Mesendoderm (in vitro differentiated cells): ENCODE measurements around the gene VWF.

ENCODE experiments used
- DNase-seq: peaks from one replicate; pipeline ENCODE4 v3.0.0; 2013
- H2AK5ac ChIP-seq: 2 replicates; pipeline ENCODE4 v1.6.1; 2013; ENCODE audit warnings: low read length, inconsistent platforms
- H2BK120ac ChIP-seq: 2 replicates; pipeline ENCODE4 v1.6.1; 2013; ENCODE audit warnings: low read depth, mild to moderate bottlenecking, low read length, moderate library complexity, mixed read lengths
- H2BK15ac ChIP-seq: replicated peaks from 2 replicates; pipeline ENCODE4 v1.6.1; 2013; ENCODE audit warnings: low read depth, mild to moderate bottlenecking, moderate library complexity
- H2BK5ac ChIP-seq: 2 replicates; pipeline ENCODE4 v1.6.1; 2013; ENCODE audit warnings: low read length, inconsistent platforms
- H3K18ac ChIP-seq: 2 replicates; pipeline ENCODE4 v1.6.1; 2013; ENCODE audit warnings: mild to moderate bottlenecking, low read length, mixed read lengths
- H3K23ac ChIP-seq: one replicate; pipeline ENCODE4 v1.6.1; 2013; ENCODE audit warnings: low read length
- H3K27ac ChIP-seq: 2 replicates; pipeline ENCODE4 v1.5.1; 2013; ENCODE audit warnings: low read depth, mild to moderate bottlenecking, inconsistent platforms, low read length, moderate library complexity
- H3K27me3 ChIP-seq: 2 replicates; pipeline ENCODE4 v1.6.1; 2013; ENCODE audit warnings: low read length, control low read depth, mild to moderate bottlenecking, inconsistent platforms; ENCODE audit not compliant: insufficient read depth, poor library complexity
- H3K36me3 ChIP-seq: 2 replicates; pipeline ENCODE4 v1.6.1; 2013; ENCODE audit warnings: low read length, inconsistent platforms; ENCODE audit not compliant: control insufficient read depth, insufficient read depth
- H3K4ac ChIP-seq: one replicate; pipeline ENCODE4 v1.6.1; 2013; ENCODE audit warnings: low read depth, mild to moderate bottlenecking, low read length, moderate library complexity
- H3K4me1 ChIP-seq: 2 replicates; pipeline ENCODE4 v1.6.1; 2013; ENCODE audit warnings: low read depth, low read length, inconsistent platforms; ENCODE audit not compliant: control insufficient read depth
- H3K4me2 ChIP-seq: 2 replicates; pipeline ENCODE4 v1.6.1; 2013; ENCODE audit warnings: low read length
- H3K4me3 ChIP-seq: 2 replicates; pipeline ENCODE4 v1.5.1; 2013; ENCODE audit warnings: mild to moderate bottlenecking, low read length
- H3K56ac ChIP-seq: one replicate; pipeline ENCODE4 v1.6.1; 2013; ENCODE audit warnings: low read length
- H3K79me1 ChIP-seq: 2 replicates; pipeline ENCODE4 v1.6.1; 2013; ENCODE audit warnings: low read length, inconsistent platforms
- H3K79me2 ChIP-seq: 2 replicates; pipeline ENCODE4 v1.6.1; 2013; ENCODE audit warnings: mild to moderate bottlenecking, low read length; ENCODE audit not compliant: control insufficient read depth, insufficient read depth
- H3K9ac ChIP-seq: 2 replicates; pipeline ENCODE4 v1.6.1; 2013; ENCODE audit warnings: low read length, inconsistent platforms
- H4K5ac ChIP-seq: one replicate; pipeline ENCODE4 v1.6.1; 2013; ENCODE audit warnings: low read length
- H4K8ac ChIP-seq: one replicate; pipeline ENCODE4 v1.6.1; 2013; ENCODE audit warnings: low read depth, mild to moderate bottlenecking, control low read depth, low read length, moderate library complexity
- WGBS: extraction: QIAGEN DNeasy Blood & Tissue Kit; methylation state at CpG from one replicate; pipeline ENCODE4 v1.1.7; 2013; ENCODE audit warnings: low lambda C conversion rate, missing lambda C conversion rate; ENCODE audit not compliant: insufficient coverage; ENCODE audit errors: extremely low coverage; 5-methylcytosine and 5-hydroxymethylcytosine counted together

VWF gene

GRCh38 chr12:6047249-6048237 lies 76.9 kb downstream of the VWF start:
- Histone ChIP-seq H2BK15ac (no peak overlapping the region), H4K5ac (no peak overlapping the region), H3K79me2 (no peaks in the 10 kb centered on the region), H3K79me1 (no peaks in the 10 kb centered on the region), H3K9ac (no peak overlapping the region), H4K8ac (no peak overlapping the region), H2AK5ac (no peak overlapping the region), H3K27ac (no peak overlapping the region), H2BK120ac (no peak overlapping the region), H3K4me2 (no peak overlapping the region), H2BK5ac (no peak overlapping the region), H3K36me3 (no peaks in the 10 kb centered on the region), H3K4me3 (no peak overlapping the region), H3K4ac (no peak overlapping the region), H3K18ac (no peak overlapping the region), H3K56ac (no peak overlapping the region), H3K4me1 (no peaks in the 10 kb centered on the region), H3K23ac (no peak overlapping the region), H3K27me3 (no peaks in the 10 kb centered on the region)
- DNase-seq: no peak
- no CpG with 5 or more reads among the region's 13 CpGs for WGBS

GRCh38 chr12:6046511-6047180 lies 77.8 kb downstream of the VWF start:
- Histone ChIP-seq H3K4ac (no peak overlapping the region), H3K4me2 (no peak overlapping the region), H3K27ac (no peak overlapping the region), H3K4me1 (no peaks in the 10 kb centered on the region), H2BK120ac (no peak overlapping the region), H4K5ac (no peak overlapping the region), H2BK15ac (no peak overlapping the region), H3K79me1 (no peaks in the 10 kb centered on the region), H3K36me3 (no peaks in the 10 kb centered on the region), H3K56ac (no peak overlapping the region), H3K9ac (no peak overlapping the region), H3K4me3 (no peak overlapping the region), H3K27me3 (no peaks in the 10 kb centered on the region), H3K23ac (no peak overlapping the region), H3K79me2 (no peaks in the 10 kb centered on the region), H2BK5ac (no peak overlapping the region), H3K18ac (no peak overlapping the region), H4K8ac (no peak overlapping the region), H2AK5ac (no peak overlapping the region)
- DNase-seq: no peak
- no CpG with 5 or more reads among the region's 17 CpGs for WGBS

- WGBS: no CpG with 5 or more reads among the region's 6 CpGs
- no peak overlapping the region for H2BK5ac ChIP-seq
- H3K79me2 ChIP-seq: no peaks in the 10 kb centered on the region
- H3K79me1 ChIP-seq: no peaks in the 10 kb centered on the region
- H3K4me2 ChIP-seq: no peak overlapping the region
- no peak for DNase-seq
- H3K27me3 ChIP-seq: no peaks in the 10 kb centered on the region
- H3K9ac ChIP-seq: no peak overlapping the region
- no peak overlapping the region for H3K4ac ChIP-seq
- no peaks in the 10 kb centered on the region for H3K36me3 ChIP-seq
- H3K27ac ChIP-seq: no peak overlapping the region
- no peak overlapping the region for H4K8ac ChIP-seq
- no peak overlapping the region for H2BK15ac ChIP-seq
- no peak overlapping the region for H3K18ac ChIP-seq
- H3K56ac ChIP-seq: no peak overlapping the region
- H3K23ac ChIP-seq: no peak overlapping the region
- no peaks in the 10 kb centered on the region for H3K4me1 ChIP-seq
- no peak overlapping the region for H4K5ac ChIP-seq
- no peak overlapping the region for H3K4me3 ChIP-seq
- H2BK120ac ChIP-seq: no peak overlapping the region
- no peak overlapping the region for H2AK5ac ChIP-seq
Observed at GRCh38 chr12:6045438-6045837, 79.0 kb downstream of the VWF start.

GRCh38 chr12:6044082-6044481 lies 80.4 kb downstream of the VWF start:
- Histone ChIP-seq H3K4me2 (no peak overlapping the region), H4K5ac (no peak overlapping the region), H3K79me1 (no peaks in the 10 kb centered on the region), H3K18ac (no peak overlapping the region), H2BK5ac (no peak overlapping the region), H2AK5ac (no peak overlapping the region), H4K8ac (no peak overlapping the region), H3K56ac (no peak overlapping the region), H3K4me3 (no peak overlapping the region), H3K4me1 (no peaks in the 10 kb centered on the region), H3K36me3 (no peaks in the 10 kb centered on the region), H3K27me3 (no peaks in the 10 kb centered on the region), H3K9ac (no peak overlapping the region), H2BK15ac (no peak overlapping the region), H3K23ac (peak overlapping the region; percentile 33), H3K4ac (no peak overlapping the region), H3K27ac (no peak overlapping the region), H3K79me2 (no peaks in the 10 kb centered on the region), H2BK120ac (no peak overlapping the region)
- WGBS: no CpG with 5 or more reads among the region's 8 CpGs
- no peak for DNase-seq

GRCh38 chr12:6042446-6042845 lies 82.0 kb downstream of the VWF start:
- Histone ChIP-seq H3K36me3 (no peaks in the 10 kb centered on the region), H4K8ac (no peak overlapping the region), H3K4me1 (peaks cover 7% of the 10 kb centered on the region), H2AK5ac (no peak overlapping the region), H2BK15ac (no peak overlapping the region), H3K4me2 (no peak overlapping the region), H4K5ac (no peak overlapping the region), H3K4ac (no peak overlapping the region), H2BK120ac (no peak overlapping the region), H3K79me1 (no peaks in the 10 kb centered on the region), H3K4me3 (no peak overlapping the region), H3K23ac (no peak overlapping the region), H3K27ac (no peak overlapping the region), H3K79me2 (no peaks in the 10 kb centered on the region), H2BK5ac (no peak overlapping the region), H3K56ac (no peak overlapping the region), H3K27me3 (no peaks in the 10 kb centered on the region), H3K18ac (no peak overlapping the region), H3K9ac (no peak overlapping the region)
- no CpG with 5 or more reads among the region's 16 CpGs for WGBS
- DNase-seq: no peak
